ENCODE measurements around the gene PSMD5.
"Not testable (repeated sequence)": the region's sequence is repeated elsewhere in the genome, so short reads cannot be mapped to it uniquely, and the experiment has no call there.

PSMD5 gene

GRCh38 chr9:120854596-120855327 lies 12.0 kb upstream of the PSMD5 start:
- no peak for DNase-seq

- no peak for DNase-seq
Measured at GRCh38 chr9:120853198-120853597, 10.5 kb upstream of the PSMD5 start.

DNA sequence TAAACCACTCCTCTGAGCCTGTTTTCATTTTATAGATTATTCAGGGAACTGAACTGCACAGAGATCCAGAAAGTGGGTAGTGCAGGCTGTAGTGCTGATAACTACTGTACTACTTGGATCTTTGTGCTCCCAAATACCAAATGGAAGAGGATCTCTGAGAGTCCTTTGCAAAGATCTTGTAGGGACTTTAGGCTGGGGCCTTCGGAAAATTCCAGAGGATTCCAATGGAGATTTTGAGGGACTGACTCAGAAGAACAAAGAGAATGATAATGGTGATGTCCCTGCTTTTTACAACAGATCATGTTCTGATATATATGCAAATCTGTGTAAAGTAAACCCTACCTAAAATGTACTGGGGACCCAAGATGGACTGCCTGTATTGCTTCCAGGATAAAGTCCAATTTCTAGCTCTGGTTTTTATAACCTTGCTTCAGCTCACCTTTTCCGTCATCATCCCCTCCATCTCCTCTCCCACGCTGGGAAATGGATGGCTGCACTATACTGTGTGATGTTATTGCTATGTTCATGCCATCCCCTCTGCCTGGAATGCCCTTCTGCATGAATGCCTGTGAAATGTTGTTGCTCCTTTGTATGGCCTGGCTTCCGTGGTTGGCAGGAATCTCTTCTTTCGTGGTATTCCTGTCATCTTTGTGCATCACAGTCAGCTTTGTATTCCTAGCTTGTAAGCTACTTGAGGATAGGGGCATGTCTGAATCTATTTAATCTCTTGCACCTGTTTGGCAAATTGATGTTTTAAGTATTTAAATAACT lies 9.7 kb upstream of the PSMD5 start:
- no peak for DNase-seq

GRCh38 chr9:120851449-120851848 lies 8.7 kb upstream of the PSMD5 start:
- DNase-seq: no peak

DNA sequence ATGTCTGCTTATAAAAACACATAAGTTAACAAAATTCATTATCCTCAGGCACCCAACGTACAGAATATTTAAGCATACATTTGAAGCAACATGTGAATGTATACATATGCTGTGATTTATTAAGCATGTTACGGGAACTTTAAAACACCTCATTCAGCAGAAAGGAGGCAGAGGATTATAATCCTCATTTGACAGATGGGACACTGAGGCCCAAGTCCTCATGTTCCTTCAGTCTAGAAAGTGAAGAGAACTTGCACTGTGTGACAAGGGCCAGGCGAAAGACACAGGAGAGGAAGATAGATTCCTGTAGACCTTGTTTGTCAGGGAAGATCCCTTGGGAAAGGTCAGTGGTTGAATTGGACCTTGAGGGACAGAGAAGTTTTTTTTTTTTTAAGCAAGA lies 7.6 kb upstream of the PSMD5 start:
- DNase-seq: no peak

DNA sequence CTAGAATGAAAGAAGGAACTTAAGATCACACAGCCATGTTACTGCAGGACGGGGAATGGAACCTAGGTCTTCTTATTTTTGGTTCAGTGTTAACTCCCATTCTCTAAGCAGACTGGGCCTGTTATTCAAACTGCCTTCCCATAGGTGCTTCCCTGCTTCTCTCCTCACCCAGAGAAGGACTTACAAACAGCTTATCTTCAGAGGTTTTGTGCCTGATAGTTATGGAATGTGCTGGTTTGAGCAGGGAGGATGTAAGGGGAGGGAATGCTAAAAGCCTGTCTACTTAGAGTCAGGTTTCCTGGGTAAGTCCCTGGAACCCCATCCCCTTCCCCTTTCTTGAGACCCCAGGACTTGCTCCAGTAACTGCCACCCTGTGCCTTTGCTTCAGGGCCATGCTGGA lies 4.2 kb upstream of the PSMD5 start:
- no peak for DNase-seq

- DNase-seq: peak; percentile 78
Measured at GRCh38 chr9:120846251-120846889, 3.6 kb upstream of the PSMD5 start.

DNA sequence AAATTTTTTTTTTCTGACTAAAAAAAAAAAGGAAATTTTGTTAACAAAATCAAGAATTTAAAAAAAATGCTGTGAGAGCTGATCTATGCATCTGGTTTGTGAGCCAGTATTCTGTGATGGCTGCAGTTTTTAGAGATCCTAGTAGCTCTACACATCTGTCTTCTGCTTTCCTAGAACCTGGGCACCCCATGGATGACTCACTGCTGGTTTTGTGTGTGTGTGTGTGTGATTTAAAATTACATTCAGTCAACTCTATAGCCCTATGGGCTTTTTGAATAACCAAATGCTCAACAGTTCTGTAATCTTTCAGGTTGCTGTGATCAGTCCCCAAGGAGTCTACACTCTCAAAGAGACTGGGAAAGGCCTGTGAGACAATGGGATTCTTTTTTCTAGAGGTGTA lies 2.5 kb upstream of the PSMD5 start:
- DNase-seq: peak; percentile 79

DNA sequence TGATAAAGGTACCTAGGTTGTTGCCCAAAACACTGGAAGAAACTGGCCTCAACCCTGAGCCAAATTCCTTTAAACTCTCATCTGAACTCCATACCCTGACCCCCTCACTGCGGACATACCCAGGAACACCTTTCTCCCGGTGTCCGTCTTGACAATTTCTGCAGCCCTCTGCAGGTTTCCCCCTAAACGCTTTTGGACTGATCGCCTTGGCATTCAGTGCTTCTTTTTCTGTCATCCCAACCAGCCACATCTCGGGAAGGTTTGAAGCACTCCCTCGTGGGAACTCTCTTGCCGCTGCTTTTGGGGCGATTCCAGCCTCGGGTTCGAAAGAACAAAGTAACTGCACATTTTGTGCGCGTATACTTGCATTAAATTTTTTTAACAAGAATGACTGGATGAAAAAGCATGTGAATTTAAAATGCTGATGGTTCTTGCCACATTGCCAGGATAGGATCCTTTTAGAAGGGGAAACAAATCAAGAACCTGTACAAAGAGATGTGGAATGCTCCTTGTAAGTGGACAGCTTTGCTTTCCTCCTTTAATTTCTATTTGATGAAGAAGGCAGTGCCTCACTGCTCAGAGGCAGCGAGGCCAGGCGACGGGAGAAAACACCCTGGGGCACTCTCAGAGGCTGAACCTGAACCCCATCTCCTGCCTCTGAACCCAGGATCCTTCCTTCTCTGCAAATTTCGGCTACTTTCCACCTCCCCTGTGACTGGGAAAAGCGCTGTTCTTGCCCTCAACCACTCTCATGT lies 615 bp downstream of the PSMD5 start:
- no peak for DNase-seq

DNA sequence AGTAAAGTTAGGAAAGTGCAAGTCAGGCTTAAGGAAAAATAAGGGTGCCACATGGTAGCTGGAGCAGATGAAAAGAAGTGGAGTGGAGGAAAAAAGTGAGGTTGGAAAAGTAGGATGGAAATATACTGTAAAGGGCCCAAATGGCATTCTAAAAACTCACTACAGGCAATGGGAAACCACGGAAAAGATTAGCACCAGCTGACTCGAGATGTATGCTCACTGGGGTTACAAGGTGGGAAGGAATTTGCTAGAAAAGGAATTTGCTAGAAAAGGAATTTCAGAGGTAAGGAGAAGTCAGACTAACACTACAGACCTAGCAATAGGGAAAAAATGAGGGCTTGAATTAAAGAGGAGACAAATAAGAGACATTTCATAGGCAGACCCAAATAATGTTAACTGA lies 3.6 kb downstream of the PSMD5 start:
- DNase-seq: no peak

- DNase-seq: no peak
Measured at GRCh38 chr9:120837921-120838320, 4.8 kb downstream of the PSMD5 start.

DNA sequence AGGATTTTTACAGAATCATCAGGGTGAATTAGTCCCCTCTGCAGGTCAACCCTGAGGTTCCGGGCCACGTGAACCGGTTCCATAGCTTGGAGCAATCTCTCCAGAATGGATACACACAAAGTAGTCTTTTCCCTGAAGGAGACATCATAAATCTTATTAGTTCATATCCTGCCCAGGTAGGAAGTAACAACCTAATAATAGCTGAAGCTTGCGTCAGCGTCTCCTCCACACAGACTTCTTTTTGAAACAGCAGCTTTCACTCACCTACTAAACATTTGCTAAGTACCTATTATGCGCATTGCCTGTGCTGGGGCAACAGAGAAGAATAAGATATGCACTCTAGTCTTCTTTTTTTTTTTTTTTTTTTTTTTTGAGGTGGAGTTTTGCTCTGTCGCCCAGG lies 9.4 kb downstream of the PSMD5 start:
- no peak for DNase-seq

- no peak for DNase-seq
Measured at GRCh38 chr9:120832807-120833206, 9.9 kb downstream of the PSMD5 start.

DNA sequence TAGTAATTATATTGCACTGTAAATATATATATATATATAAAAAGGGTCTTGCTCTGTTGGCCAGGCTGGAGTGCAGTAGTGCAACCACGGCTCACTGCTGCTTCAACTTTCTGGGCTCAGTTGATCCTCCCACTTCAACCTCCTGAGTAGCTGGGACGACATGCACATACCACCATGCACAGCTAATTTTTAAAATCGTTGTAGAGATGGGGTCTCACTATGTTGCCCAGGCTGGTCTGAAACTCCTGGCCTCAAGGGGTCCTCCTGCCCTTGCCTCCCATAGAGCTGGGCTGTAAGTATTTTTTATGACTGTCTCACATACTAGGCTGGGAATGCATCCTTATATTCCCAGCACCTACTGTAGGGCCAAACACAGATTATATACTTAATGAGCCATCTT lies 11.9 kb downstream of the PSMD5 start:
- DNase-seq: no peak

DNA sequence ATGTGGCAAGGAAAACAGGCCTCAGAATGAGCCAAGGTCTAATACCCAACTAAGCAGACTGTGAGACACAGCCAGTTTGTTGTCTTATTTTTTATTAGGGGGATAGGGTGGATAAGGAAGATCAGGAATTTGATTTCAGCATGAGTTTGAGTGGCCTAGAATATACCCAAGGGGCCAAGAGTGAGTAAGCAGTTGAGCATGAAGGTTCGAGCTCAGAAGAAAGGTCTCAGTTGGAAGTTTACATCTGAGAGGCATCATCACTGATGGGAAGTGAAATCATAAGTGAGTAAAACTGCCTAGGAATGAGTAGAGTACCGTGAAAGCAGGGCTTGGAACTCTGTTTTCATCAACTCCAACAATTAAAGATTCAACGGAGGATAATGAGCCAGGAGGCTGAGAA lies 12.6 kb downstream of the PSMD5 start:
- no peak for DNase-seq

DNA sequence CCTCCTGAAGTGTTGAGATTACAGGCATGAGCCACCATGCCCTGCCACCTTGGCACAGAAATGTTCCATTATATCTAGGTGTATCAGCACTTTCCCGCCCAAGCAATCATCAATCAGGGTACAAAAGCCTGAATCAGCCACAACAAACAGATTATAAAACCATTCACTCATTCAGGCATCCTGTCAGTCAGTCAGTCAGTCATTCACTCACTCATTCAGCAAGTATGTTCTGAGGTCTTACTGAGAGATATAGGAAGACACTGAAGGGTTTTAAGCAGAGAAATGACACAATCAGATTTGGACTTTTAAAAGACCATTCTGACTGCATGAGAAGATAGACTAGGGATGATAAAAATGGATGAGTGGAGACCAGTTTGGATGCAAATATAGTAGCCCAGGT lies 13.1 kb downstream of the PSMD5 start:
- DNase-seq: no peak

DNA sequence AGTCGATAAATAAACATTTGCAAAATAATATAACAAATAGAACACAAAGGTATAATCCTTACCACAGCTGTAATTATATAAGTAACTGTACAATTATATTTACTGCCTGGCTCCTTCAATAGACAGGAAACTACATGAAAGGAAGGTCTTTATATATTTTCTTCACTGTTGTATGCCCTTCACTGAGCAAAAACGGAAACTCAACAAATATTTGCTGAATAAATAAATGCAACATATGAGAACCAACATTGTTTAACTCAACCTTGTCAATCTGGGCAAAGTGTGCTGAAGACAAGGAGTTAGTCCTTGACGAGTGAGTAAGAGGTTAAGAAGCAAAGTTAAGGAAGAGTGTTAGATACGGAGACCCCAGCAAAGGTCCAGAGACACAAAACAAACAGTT lies 22.6 kb downstream of the PSMD5 start:
- no peak for DNase-seq

DNA sequence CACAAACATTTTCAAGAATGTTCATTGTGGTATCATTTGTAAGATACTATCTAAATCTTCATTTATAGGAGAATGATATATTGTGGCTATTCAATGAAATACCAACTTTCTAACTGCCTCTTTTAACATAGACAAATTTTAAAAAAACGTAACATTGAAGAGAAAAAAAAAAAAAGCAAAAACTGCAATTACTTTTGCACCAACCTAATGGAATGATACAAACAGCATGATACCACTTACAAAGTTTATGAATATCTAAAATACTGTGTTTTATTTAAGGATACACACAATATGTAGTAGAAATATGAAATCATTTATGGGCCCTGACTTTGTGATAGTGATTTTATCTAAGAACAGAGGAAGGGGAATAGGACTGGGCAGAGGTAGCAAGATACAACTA lies 24.1 kb downstream of the PSMD5 start:
- no peak for DNase-seq

DNA sequence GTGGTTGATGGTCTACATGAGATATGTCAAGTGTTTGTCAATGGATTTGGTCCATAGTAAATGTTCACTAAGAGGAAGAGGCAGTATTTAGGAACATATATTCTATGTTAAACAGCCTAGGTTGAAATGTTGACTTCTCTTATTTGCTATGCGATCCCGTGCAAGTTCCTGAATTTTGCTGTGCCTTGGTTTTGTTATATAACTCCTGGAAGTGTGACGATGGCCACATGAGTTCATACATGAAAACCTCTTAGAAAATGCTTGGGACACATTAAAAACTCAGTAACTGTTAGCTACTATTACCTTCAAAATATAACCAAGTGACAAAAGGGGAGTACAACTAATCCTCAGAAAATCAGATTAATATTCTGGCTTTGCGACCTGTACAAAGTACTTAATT lies 27.6 kb downstream of the PSMD5 start:
- no peak for DNase-seq

DNA sequence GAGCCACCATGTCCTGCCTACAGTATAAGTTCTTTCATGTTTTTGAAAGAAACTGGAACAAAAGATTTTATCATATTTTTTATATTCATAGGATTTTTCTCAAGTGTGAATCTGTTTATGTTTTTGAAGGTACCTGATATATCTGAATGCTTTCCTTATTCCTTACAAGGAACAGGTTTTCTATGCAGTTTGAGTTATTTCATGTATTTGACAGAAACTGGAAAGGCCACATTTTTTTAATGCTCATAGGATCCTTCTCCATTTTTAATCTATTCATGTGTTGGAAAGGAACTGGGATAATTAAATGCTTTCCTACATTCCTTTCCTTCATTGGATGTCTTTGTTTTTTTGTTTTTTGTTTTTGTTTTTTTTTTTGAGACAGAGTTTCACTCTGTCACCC lies 33.8 kb downstream of the PSMD5 start:
- no peak for DNase-seq

DNA sequence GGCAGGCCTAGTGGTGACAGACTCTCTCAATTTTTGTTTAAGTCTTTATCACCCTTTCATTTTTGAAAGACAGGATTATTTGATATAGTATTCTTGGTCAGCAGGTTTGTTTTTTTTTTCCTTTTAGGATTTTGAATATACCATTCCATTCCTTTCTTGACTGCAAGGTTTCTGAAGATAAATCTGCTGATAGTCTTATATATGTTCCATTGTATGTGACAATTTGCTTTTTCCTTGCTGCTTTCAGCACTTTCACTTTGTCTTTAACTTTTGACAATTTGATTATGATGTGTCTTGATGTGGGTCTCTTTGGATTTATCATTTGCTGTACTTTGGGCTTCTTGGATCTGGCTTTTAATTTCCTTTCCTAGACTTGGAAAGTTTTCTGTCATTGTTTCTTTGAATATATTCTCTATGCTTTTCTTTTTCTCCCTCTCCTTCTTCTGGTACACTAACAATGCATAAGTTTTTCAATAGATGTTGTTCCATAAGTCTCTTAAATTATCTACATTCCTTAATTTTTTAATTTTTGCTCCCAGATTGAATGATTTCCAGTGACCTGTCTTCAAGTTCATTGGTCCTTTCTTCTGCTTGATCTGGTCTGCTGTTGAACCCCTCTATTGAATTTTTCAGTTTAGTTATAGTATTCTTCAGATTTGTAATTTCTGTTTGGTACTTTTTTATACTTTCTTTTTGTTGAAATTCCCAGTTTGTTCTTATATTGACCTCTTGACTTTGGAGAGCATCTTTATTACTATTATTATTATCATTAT lies 34.9 kb downstream of the PSMD5 start:
- DNase-seq: no peak

GRCh38 chr9:120804784-120805363 lies 37.8 kb downstream of the PSMD5 start:
- DNase-seq: not testable (repeated sequence)

Data from activated CD4-positive, alpha-beta T cell treated with anti-CD3 and anti-CD28 coated beads, Interleukin-2, Interleukin-6, amounts not matched to agents 100 ng/mL and 50 ng/mL, durations not matched to agents 16 hours and 8 hours (primary cell).